GM19099 (cell line): ENCODE measurements around the gene EFCAB10.

ENCODE experiments used
- POLR2A ChIP-seq: IDR thresholded peaks from 3 replicates; pipeline ENCODE4 v1.6.1; 2011; ENCODE audit warnings: low read depth; ENCODE audit not compliant: insufficient read length; ENCODE audit errors: extremely low read depth

EFCAB10 gene

DNA sequence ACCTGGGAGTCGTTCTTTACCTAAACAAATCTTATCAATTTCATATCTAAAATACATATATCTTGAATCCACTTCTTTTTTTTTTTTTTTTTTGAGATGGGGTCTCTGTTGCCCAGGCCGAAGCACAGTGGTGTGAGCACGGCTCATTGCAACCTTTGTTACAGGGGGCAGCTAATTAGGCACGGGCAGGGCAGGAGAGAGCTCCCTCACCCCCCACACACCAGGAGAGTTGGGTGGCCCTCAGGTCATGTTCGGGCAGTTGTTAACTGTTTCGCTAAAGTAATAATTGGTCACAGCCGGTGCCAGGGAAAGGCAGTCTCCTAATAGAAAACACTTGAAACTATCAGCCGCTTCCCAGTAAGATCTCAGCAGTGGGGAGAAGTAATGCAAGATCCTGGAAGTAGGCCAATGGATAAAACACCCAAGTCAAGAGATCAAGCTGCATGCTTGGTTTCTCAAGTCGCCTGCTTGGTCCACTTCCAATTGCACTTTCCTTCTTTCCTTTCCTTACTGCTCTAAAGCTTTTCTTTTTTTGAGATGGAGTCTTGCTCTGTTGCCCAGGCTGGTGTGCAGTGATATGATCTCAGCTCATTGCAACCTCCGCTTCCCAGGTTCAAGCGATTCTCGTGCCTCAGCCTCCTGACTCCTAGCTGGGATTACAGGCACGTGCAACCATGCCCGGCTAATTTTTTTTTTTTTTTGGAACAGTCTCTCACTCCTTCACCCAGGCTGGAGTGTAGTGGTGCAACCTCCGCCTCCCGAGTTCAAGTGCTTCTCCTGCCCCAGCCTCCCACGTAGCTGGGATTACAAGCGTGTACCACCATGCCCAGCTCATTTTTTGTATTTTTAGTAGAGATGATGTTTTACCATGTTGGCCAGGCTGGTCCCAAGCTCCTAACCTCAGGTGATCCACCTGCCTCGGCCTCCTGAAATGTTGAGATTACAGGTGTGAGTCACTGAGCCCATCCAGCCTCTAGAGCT, 21.3 kb upstream of the EFCAB10 start:
- TF ChIP-seq POLR2A = no peak

DNA sequence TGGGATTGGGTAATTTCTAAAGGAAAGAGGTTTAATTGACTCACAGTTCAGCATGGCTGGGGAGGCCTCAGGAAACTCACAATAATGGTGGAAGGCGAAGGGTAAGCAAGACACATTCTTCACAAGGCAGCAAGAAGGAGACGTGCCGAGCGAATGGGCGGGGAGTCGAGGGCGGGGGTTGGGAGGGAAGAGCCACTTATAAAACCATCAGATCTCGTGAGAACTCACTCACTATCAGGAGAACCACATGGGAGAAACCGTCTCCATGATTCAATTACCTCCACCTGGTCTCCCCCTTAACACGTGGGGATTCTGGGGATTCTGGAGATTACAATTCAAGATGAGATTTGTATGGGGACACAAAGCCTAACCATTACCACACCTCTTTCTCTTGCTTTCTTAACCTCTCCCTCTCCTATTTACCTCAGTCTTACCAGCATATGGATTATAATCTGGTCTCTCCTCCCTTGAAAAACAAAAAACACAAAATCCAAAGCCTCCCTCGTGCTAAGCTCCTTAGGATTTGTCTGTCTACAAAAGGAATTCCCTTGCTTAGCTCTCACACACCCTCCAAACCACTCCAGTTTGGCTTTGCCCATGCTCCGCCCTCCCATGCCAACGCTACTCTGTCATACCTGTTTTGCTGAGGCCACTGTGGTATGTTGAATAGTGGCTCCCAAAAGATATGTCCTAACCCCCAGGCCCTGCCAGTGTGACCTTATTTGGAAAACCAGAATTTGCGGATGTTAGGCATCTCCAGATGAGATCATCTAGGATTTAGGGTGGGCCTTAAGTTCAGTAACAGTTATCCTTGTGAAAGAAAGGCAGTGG, 19.6 kb upstream of the EFCAB10 start:
- no peak for TF ChIP-seq POLR2A

DNA sequence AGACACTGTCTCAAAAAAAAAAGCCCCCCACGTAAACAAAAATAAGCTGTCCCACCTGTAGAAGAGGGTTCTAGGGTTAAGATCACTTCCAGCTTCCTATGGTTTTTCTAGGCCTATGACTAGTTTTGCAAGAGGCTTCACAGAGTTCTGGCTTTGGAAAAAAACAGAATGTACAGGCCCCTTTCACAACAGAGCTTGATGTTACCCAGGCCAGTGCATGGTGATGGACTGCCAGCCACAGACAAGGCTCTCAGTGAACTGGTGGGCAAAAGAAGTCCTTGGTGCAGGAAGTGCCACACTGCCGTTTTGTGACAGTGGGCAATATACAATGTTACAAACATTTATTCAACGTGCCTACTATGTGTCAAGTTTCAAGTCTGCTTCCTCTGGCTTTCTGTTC, 18.3 kb upstream of the EFCAB10 start:
- no peak for TF ChIP-seq POLR2A

DNA sequence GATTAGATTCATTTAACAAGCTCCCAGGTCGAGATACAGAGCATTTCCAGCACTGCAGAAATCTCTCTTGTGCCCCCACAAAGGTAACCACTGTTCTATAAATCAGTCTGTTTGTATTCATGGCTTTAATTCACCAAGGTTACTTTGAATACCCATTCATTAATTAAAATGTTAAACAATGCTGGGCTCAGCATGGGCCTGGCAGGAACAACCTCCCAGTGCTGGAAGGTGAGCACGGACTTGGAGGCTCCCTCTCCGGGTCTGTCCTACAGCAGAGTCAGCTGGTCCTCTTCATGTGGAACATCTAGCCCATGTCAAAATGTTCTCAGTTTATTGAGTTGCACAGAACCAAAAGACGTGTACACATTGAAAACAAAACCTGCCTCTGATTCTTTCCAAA, 15.6 kb upstream of the EFCAB10 start:
- no peak for TF ChIP-seq POLR2A

DNA sequence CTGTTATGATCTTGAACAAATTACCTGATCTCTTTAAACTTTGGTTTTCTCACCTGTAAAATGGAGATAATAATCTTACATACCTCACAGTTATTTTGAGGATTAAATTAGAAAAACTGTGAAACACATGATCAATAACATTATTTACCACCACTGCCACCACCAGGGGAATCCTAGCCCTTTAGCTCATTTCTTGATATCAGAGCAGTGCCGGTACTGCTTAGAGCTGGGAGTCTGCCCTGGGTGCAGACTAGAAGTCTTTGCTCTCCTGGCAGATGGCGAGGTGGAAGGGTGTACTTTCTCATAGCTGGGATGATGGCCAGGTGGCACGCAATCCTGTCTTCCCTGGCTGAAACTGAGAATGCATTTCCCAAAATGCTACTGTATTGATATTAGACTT, 12.7 kb upstream of the EFCAB10 start:
- TF ChIP-seq POLR2A = no peak

DNA sequence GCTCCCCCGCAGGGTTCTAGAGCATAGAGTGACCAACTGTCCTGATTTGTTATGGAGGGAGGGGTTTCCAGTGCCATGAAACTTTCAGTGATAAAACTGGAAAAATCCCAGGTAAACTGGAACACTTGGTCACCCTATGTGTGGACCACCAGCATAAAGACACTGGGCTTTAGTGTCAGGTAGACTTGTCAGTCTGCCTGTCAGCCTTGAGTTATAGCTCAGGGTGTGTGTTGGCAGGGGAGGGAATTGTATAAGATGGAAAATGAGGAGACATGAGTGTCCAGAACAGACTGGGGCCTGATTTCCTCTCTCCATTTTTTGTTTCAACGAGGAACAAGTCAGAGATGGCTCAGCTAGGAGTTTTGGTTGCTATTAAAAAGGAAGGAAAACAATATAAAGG, 10.2 kb upstream of the EFCAB10 start:
- TF ChIP-seq POLR2A = no peak

DNA sequence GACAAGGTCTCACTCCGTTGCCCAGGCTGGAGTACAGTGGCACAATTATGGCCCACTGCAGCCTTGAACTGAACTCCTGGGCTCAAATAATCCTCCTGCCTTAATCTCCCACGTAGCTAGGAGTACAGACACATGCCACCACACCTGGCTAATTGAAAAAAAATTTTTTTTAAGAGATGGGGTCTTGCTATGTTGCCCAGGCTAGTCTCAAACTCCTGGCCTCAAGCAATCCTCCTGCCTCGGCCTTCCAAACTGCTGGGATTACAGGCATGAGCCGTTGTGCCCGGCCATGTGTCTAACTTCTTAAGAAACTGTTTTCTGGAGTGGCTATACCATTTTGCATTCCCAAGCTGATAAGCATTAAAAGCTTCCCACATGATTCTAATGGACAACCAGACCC, 9.5 kb upstream of the EFCAB10 start:
- TF ChIP-seq POLR2A = no peak

DNA sequence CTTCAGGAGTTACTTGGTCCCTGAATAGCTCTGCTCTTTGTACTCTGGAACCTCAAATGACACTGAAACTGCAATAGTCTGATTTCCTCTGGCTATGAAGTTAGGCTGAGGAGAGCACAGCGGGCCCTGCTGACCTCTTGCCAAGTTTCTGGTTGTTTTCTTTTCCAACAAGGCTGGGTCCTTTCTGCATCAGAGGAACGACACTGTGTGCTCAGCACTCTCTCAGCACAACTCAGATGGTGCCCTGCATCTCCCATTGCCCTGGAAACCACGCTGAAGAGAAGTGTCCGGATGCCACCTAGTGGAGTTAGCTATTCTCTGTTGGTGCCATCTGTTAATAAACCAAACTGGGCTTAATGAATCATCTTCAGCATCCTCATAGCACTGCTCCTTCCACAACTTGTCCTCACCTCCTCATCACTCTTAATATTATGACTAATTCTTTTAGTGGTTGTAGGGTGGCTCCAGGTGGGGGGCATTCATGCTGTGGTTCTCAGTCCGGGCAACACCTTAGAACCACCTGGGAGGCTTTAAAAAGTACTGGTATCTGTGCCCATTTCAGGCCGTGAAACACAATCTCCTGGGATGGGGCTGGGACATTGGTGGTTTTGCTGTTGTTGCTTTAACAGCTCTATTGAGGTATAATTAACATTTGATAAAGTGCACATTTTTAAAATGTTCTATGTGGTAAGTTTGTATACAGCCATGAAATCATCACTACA, 8.2 kb upstream of the EFCAB10 start:
- TF ChIP-seq POLR2A = no peak

DNA sequence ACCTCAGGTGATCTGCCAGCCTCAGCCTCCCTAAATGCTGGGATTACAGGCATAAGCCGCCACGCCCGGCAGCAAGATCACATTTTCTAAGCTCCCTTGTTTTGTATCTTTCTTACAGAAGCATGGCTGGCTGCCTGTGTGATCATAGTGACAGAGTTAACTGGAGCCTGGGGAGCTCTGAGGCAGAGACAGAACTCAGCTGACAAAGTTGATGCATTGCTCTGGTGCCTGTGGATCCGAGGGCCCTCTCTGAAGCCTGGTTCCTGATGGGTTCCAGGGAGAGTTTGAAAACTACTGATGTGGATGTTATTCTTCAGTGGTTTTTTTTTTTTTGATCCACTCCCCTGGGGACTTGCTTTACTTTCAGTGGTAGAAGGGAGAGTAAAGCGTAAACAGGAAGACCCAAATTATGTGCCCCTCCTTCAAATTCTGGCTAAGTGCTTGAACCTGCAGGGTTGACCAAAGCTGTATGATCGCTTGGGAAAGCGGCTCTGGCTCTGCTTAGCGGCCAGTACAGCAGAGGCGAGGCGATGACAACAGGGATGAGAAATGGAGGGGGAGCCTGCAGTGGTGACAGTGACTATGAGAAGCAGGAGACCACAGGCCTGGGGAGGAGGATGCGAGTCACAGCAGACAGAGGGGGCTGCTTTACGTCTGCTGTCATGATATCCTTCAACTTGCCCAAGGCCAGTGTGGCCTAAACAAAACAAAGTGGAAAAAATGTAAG, 6.8 kb upstream of the EFCAB10 start:
- no peak for TF ChIP-seq POLR2A

DNA sequence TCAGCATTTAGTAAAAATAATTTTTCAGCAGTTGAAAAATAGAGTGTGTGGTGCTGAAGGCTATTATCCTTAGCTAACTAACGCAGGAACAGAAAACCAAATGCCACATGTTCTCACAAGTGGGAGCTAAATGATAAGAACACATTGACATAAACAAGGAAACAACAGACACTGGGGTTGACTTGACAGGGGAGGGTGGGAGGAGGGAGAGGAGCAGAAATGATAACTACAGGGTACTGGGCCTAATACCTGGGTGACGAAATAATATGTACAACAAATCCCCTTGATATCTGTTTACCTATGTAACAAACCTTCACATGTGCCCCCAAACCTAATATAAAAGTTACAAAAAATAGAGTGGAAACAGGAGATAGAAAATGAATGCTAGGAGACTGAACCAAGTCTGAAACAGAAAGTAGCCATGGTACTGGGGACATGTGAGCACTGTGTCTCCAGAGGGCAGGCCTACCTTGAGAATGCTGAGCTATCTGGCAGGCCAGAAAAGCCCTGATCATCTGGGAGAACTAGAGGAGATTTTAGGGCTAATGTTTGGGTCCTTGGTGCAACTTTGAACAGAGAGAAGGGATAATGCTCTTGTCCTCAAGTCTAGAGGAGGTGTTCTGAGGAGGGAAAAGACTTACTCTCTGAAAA, 4.7 kb upstream of the EFCAB10 start:
- no peak for TF ChIP-seq POLR2A

DNA sequence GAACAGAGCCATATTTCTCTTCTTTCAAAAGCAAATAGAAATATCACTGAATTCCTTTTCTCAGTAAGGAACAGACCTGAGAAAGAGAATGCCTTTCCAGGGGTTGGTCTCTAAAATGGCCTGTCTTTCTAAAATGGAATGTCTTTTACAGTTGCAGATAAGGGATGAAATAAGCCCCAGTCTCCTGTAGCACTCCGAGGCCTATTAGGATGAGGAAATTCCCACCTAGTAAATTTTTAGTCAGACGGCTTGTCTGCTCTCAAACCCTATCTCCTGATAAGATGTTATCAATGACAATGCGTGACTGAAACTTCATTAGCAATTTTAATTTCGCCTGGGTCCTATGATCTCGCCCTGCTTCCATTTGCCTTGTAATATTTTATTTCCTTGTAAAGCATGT, 2.9 kb upstream of the EFCAB10 start:
- no peak for TF ChIP-seq POLR2A

DNA sequence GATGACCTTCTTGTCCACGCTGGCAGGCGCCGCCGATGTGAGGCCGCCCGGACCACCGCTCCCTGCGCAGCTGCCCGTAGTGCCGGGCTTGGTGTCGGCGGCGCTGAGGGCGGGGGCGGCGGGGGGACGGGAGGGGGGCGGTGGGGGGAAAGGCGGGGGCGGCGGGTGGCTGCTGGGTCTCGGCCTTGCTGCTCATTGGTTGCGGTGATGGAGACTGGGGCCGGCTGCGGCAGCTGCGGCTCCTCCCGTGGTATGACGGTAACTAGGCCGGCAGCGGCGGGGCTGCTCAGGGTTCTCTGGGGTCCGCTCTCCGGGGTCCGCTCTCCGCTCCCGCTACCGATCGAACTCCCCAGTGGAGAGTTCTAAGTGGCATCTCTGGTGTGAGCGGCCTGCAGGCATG, 1.8 kb upstream of the EFCAB10 start:
- TF ChIP-seq POLR2A = no peak

DNA sequence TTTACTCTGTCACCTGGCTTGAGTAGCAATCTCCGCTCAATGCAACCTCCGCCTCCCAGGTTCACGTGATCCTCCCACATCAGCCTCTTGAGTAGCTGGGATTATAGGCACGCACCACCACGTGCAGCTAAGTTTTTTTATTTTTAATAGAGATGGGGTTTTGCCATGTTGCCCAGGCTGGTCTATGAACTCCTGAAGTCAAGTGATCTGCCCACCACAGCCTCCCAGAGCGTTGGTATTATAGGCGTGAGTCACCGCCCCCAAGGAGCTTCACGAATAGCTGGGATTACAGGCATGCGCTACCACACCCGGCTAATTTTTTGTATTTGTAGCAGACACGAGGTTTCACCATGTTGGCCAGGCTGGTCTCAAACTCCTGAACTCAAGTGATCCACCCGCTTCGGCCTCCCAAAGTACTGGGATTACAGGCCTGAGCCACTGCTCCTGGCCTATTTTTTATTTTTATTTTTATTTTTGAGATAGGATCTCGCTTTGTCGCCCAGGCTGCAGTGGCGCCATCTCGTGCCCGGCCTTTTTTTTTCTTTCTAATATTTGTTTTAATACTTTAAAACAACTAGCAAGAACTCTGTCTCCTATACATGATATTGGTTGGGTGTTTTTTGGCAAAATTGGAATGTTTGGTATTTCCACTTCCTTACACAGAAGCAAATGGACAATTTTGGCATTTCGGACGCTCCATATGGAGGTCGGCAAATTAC, 1.1 kb downstream of the EFCAB10 start:
- no peak for TF ChIP-seq POLR2A

DNA sequence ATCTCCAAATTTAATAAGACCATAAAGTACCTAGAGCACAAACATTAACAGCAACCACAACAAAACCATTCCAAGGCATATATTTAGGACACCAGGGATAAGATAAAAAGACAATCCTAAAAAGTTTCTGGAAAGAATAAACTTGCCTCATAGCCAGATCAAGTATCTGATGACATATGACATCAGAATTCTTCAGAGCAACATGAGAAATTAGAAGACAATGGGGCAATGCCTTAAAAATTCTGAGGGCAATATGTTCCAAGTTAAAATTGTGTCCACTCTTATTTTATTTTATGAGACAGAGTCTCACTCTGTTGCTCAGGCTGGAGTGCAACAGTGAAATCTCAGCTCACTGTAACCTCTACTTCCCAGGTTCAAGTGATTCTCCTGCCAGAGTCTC, 2.8 kb downstream of the EFCAB10 start:
- no peak for TF ChIP-seq POLR2A

DNA sequence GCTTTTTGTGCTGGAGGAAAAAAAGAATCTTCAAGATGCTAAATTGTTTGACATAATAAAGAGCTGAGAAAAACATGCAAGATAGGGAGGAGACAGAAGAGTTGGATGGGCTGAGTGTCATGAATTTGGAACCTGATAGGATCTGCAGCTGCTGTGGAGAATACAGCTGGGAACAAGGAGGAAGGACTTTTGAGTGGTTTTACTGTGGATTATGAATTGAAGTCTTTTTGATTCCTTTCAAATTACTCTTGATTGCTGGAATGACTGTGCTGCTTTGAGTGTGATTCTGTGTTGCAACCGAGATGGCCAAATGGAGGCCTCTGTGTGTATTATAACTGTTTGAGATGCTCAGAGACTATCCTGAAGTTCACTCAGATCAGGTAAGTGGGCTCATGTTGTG, 4.0 kb downstream of the EFCAB10 start:
- TF ChIP-seq POLR2A = no peak
